OCI-LY3 (cell line): Measurements from ENCODE around the gene TMEM132D.

Experiments
- EZH2phosphoT487 ChIP-seq: fragments of 200-600 bp; shearing (Covaris generic); IDR thresholded peaks from 2 replicates; pipeline ENCODE4 v1.6.1; 2018; ENCODE audit warnings: antibody characterized with exemption, mixed run types, low read depth
- TF ChIP-seq, protein P1 (sequence below): fragments of 200-600, 300-600 bp; sonication (generic); IDR thresholded peaks from 2 replicates; pipeline ENCODE4 v1.5.1; 2014; ENCODE audit warnings: antibody characterized with exemption, low read length, low read depth

GRCh38 chr12:129771238-129771637 is 132.6 kb downstream of the TMEM132D start:
- TF ChIP-seq, protein P1, sequence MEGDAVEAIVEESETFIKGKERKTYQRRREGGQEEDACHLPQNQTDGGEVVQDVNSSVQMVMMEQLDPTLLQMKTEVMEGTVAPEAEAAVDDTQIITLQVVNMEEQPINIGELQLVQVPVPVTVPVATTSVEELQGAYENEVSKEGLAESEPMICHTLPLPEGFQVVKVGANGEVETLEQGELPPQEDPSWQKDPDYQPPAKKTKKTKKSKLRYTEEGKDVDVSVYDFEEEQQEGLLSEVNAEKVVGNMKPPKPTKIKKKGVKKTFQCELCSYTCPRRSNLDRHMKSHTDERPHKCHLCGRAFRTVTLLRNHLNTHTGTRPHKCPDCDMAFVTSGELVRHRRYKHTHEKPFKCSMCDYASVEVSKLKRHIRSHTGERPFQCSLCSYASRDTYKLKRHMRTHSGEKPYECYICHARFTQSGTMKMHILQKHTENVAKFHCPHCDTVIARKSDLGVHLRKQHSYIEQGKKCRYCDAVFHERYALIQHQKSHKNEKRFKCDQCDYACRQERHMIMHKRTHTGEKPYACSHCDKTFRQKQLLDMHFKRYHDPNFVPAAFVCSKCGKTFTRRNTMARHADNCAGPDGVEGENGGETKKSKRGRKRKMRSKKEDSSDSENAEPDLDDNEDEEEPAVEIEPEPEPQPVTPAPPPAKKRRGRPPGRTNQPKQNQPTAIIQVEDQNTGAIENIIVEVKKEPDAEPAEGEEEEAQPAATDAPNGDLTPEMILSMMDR, result no peak
- no peak for TF ChIP-seq EZH2phosphoT487
